ENCODE data around the gene TIMP1.
A peak's percentile ranks its signal among the peaks of the same experiment; 100 is the strongest.

TIMP1 gene

GRCh38 chrX:47619486-47620302, 37.5 kb downstream of the TIMP1 start, which contains the start of gene SYN1 (continued):
- TF ChIP-seq ZNF670 (tag by site-specific recombination; IDR thresholded peaks at IDR 0.05; ENCODE audit: low read depth): no peak
- TF ChIP-seq ZNF302 (tag by site-specific recombination; IDR thresholded peaks at IDR 0.05; ENCODE audit: low read depth): no peak
- no peak for TF ChIP-seq HOXC10 (CRISPR knock-in tag; IDR thresholded peaks at IDR 0.05)
- TF ChIP-seq ZNF501 (tag by site-specific recombination; IDR thresholded peaks at IDR 0.05): no peak
- no peak for TF ChIP-seq PRDM2 (tag by site-specific recombination; IDR thresholded peaks at IDR 0.05; ENCODE audit: borderline replicate concordance)
- TF ChIP-seq ZNF664 (tag by site-specific recombination; IDR thresholded peaks at IDR 0.05): no peak
- TF ChIP-seq ZNF112 (tag by site-specific recombination; IDR thresholded peaks at IDR 0.05): no peak
- no peak for TF ChIP-seq ZNF280C (tag by site-specific recombination; IDR thresholded peaks at IDR 0.05)
- no peak for TF ChIP-seq BCL11B (tag by site-specific recombination; IDR thresholded peaks at IDR 0.05; ENCODE audit: low read depth)
- no peak for TF ChIP-seq ZSCAN18 (tag by site-specific recombination; IDR thresholded peaks at IDR 0.05)
- TF ChIP-seq SP7 (tag by site-specific recombination; IDR thresholded peaks at IDR 0.05): no peak
- TF ChIP-seq ZNF214 (tag by site-specific recombination; IDR thresholded peaks at IDR 0.05; ENCODE audit: borderline replicate concordance): no peak
- TF ChIP-seq ZBTB48 (tag by site-specific recombination; IDR thresholded peaks at IDR 0.05): no peak
- no peak for TF ChIP-seq ZBTB6 (tag by site-specific recombination; IDR thresholded peaks at IDR 0.05)
- no peak for TF ChIP-seq FEZF1 (tag by site-specific recombination; IDR thresholded peaks at IDR 0.05)
- no peak for TF ChIP-seq ZBTB49 (tag by site-specific recombination; IDR thresholded peaks at IDR 0.05; ENCODE audit: low read depth)
- no peak for TF ChIP-seq PRDM4 (tag by site-specific recombination; IDR thresholded peaks at IDR 0.05)
- TF ChIP-seq KLF9 (tag by site-specific recombination; IDR thresholded peaks at IDR 0.05; ENCODE audit: low read depth): 0 out of 2 replicates have a peak, but pooled peaks have one; percentile 20
- no peak for TF ChIP-seq HIC1 (tag by site-specific recombination; IDR thresholded peaks at IDR 0.05)
- no peak for TF ChIP-seq ZNF223 (tag by site-specific recombination; IDR thresholded peaks at IDR 0.05)
- TF ChIP-seq ZNF169 (tag by site-specific recombination; IDR thresholded peaks at IDR 0.05): no peak
